Right cardiac atrium (tissue), 5 donors: ENCODE measurements around the gene WIPF1. TPM values are rescaled to one million over a fixed set of nuclear protein-coding genes. Genes with fewer than 3 reads are reported as not detected.

Experiments used
- ATAC-seq, 2 donors: fragments of 200-7000 bp; cut with Tn5 transposase; one replicate each; pipeline versions ENCODE4 v1.8.0 to v1.9.1; 2020; ENCODE audit warnings: moderate library complexity in 2 of 2, mild to moderate bottlenecking in 1 of 2
- DNase-seq, 3 donors: peaks; one replicate each; pipeline ENCODE4 v3.0.0-alpha.2; 2020
- H3K27ac ChIP-seq: one replicate; pipeline ENCODE4 v1.5.1; 2013; ENCODE audit warnings: mild to moderate bottlenecking, low read length, control low read depth, moderate library complexity
- H3K27me3 ChIP-seq: one replicate; pipeline ENCODE4 v1.6.1; 2013; ENCODE audit not compliant: control insufficient read depth, insufficient read depth
- H3K4me1 ChIP-seq: one replicate; pipeline ENCODE4 v1.6.1; 2013; ENCODE audit warnings: low read length; ENCODE audit not compliant: control insufficient read depth, insufficient read depth
- H3K4me3 ChIP-seq: one replicate; pipeline ENCODE4 v1.5.1; 2013; ENCODE audit warnings: low read length, control low read depth
- H3K9me3 ChIP-seq: one replicate; pipeline ENCODE4 v1.6.1; 2013; ENCODE audit warnings: low read length; ENCODE audit not compliant: control insufficient read depth
- WGBS: extraction: QIAGEN DNeasy Blood & Tissue Kit; methylation state at CpG from one replicate; pipeline ENCODE4 v1.1.7; 2013; 5-methylcytosine and 5-hydroxymethylcytosine counted together
- intact Hi-C, 4 donors: fragments of 100-400 bp; cut with DNase I; formaldehyde crosslinking; loops; one replicate each; pipeline versions ENCODE4 v1.11.0 to v1.14.0; 2022 to 2023
- polyA plus RNA-seq: library from polyadenylated mRNA; stranded (reverse); fragments of 200-250 nt; gene quantifications from one replicate; pipeline ENCODE4 v1.2.3, GENCODE V29; 2013
- total RNA-seq, 4 donors: library from RNA; stranded (reverse); fragmentation: NEBNext Ultra II Directional; extraction: Animal tissue kit (Norgen Biotek cat#: 25700); gene quantifications; one replicate each; pipeline ENCODE4 v1.2.1, GENCODE V29; 2021
- donor health status: healthy with polysubstance abuse.
- donor health status: DM: no; HTN: yes; CAD: no.
- donor health status: DM: no; HTN: no; CAD: no.
- donor health status: DM: no; HTN: yes; CAD: no; lungs with severe emphysema.
- donor health status: DM: yes; HTN: yes; CAD: no.

The WIPF1 gene
- total and polyA plus RNA-seq, 5 donors: 12.2 to 30.0 (median 26.6) TPM

- H3K27me3 ChIP-seq: no peaks in the 10 kb centered on the region
- ATAC-seq (no peak), DNase-seq (no peak)
- peak overlapping the region; percentile 62 for H3K27ac ChIP-seq
- H3K9me3 ChIP-seq: no peaks in the 10 kb centered on the region
- 89% methylated on average over 2 of the region's 2 CpGs for WGBS
- no peak overlapping the region for H3K4me3 ChIP-seq
- intact Hi-C loops: no loop called here
- H3K4me1 ChIP-seq: peaks cover 12% of the 10 kb centered on the region
Measured at GRCh38 chr2:174618179-174618578, 20.6 kb upstream of the WIPF1 start.

GRCh38 chr2:174617718-174618117, 20.1 kb upstream of the WIPF1 start:
- Histone ChIP-seq H3K4me3 (no peak overlapping the region), H3K9me3 (no peaks in the 10 kb centered on the region), H3K27ac (peak overlapping the region; percentile 88), H3K4me1 (peaks cover 12% of the 10 kb centered on the region), H3K27me3 (no peaks in the 10 kb centered on the region)
- DNase-seq (no peak), ATAC-seq (no peak)
- intact Hi-C loops: no loop called here
- WGBS: 71% methylated on average over 3 of the region's 3 CpGs

- peak; percentile 69 to 81 for ATAC-seq
- H3K9me3 ChIP-seq: no peaks in the 10 kb centered on the region
- H3K4me3 ChIP-seq: no peak overlapping the region
- no peaks in the 10 kb centered on the region for H3K27me3 ChIP-seq
- peaks cover 12% of the 10 kb centered on the region for H3K4me1 ChIP-seq
- no peak for DNase-seq
- intact Hi-C loops: no loop called here
- H3K27ac ChIP-seq: peak overlapping the region; percentile 88
- WGBS: 87% methylated on average over 2 of the region's 2 CpGs
Measured at GRCh38 chr2:174617120-174617519, 19.5 kb upstream of the WIPF1 start.

- DNase-seq: peak; percentile 41 to 80 (median 70)
- Histone ChIP-seq H3K9me3 (no peaks in the 10 kb centered on the region), H3K27ac (peak overlapping the region; percentile 84), H3K4me1 (peaks cover 13% of the 10 kb centered on the region), H3K27me3 (no peaks in the 10 kb centered on the region), H3K4me3 (no peak overlapping the region)
- WGBS: 23% methylated on average over 4 of the region's 4 CpGs
- ATAC-seq: peak; percentile 79 to 83
- intact Hi-C loops: no loop called here
Measured at GRCh38 chr2:174615871-174616436, 18.4 kb upstream of the WIPF1 start.

- DNase-seq: no peak
- Histone ChIP-seq H3K27ac (no peak overlapping the region), H3K9me3 (no peaks in the 10 kb centered on the region), H3K4me3 (no peak overlapping the region), H3K27me3 (no peaks in the 10 kb centered on the region), H3K4me1 (peaks cover 16% of the 10 kb centered on the region)
- WGBS: 62% methylated on average over 4 of the region's 4 CpGs
- ATAC-seq: no peak
- intact Hi-C loops: no loop called here
Measured at GRCh38 chr2:174614261-174614660, 16.7 kb upstream of the WIPF1 start.

GRCh38 chr2:174613531-174613930, 15.9 kb upstream of the WIPF1 start:
- no peak overlapping the region for H3K27ac ChIP-seq
- DNase-seq (no peak), ATAC-seq (no peak)
- intact Hi-C loops: no loop called here
- H3K4me1 ChIP-seq: peaks cover 16% of the 10 kb centered on the region
- 77% methylated on average over 2 of the region's 2 CpGs for WGBS
- H3K9me3 ChIP-seq: no peaks in the 10 kb centered on the region
- no peaks in the 10 kb centered on the region for H3K27me3 ChIP-seq
- H3K4me3 ChIP-seq: no peak overlapping the region

- WGBS: 49% methylated on average over 1 of the region's 1 CpG
- no peak for DNase-seq
- no peaks in the 10 kb centered on the region for H3K27me3 ChIP-seq
- H3K4me1 ChIP-seq: peaks cover 13% of the 10 kb centered on the region
- no peaks in the 10 kb centered on the region for H3K9me3 ChIP-seq
- intact Hi-C loops: no loop called here
- ATAC-seq: no peak
- no peak overlapping the region for H3K4me3 ChIP-seq
- H3K27ac ChIP-seq: no peak overlapping the region
Measured at GRCh38 chr2:174612970-174613369, 15.4 kb upstream of the WIPF1 start.

GRCh38 chr2:174611854-174612253, 14.2 kb upstream of the WIPF1 start:
- H3K4me3 ChIP-seq: no peak overlapping the region
- WGBS: 96% methylated on average over 3 of the region's 3 CpGs
- intact Hi-C loops: no loop called here
- ATAC-seq (no peak), DNase-seq (no peak)
- H3K27me3 ChIP-seq: no peaks in the 10 kb centered on the region
- no peak overlapping the region for H3K27ac ChIP-seq
- peaks cover 9% of the 10 kb centered on the region for H3K4me1 ChIP-seq
- H3K9me3 ChIP-seq: no peaks in the 10 kb centered on the region

GRCh38 chr2:174611006-174611405, 13.4 kb upstream of the WIPF1 start:
- peaks cover 6% of the 10 kb centered on the region for H3K4me1 ChIP-seq
- ATAC-seq (no peak), DNase-seq (no peak)
- no peak overlapping the region for H3K27ac ChIP-seq
- no peak overlapping the region for H3K4me3 ChIP-seq
- no peaks in the 10 kb centered on the region for H3K27me3 ChIP-seq
- 82% methylated on average over 4 of the region's 4 CpGs for WGBS
- no peaks in the 10 kb centered on the region for H3K9me3 ChIP-seq
- intact Hi-C loops: no loop called here

- Histone ChIP-seq H3K4me3 (no peak overlapping the region), H3K27me3 (no peaks in the 10 kb centered on the region), H3K27ac (no peak overlapping the region), H3K9me3 (no peaks in the 10 kb centered on the region), H3K4me1 (peaks cover 6% of the 10 kb centered on the region)
- 57% methylated on average over 7 of the region's 7 CpGs for WGBS
- intact Hi-C loops: no loop called here
- ATAC-seq: no peak
- DNase-seq: no peak
Measured at GRCh38 chr2:174610243-174610995, 12.8 kb upstream of the WIPF1 start.

GRCh38 chr2:174609261-174609660, 11.7 kb upstream of the WIPF1 start:
- H3K27me3 ChIP-seq: no peaks in the 10 kb centered on the region
- DNase-seq (no peak), ATAC-seq (no peak)
- intact Hi-C loops: loop anchor here in 2 of 4 donors (10.0 kb wide), 2 partner anchors 76 to 144 kb away; no protein-coding TSS in a partner anchor
- no peak overlapping the region for H3K27ac ChIP-seq
- H3K4me1 ChIP-seq: peaks cover 6% of the 10 kb centered on the region
- no peak overlapping the region for H3K4me3 ChIP-seq
- 96% methylated on average over 4 of the region's 4 CpGs for WGBS
- no peaks in the 10 kb centered on the region for H3K9me3 ChIP-seq
